ENCODE data around the gene PARP8.

DNA sequence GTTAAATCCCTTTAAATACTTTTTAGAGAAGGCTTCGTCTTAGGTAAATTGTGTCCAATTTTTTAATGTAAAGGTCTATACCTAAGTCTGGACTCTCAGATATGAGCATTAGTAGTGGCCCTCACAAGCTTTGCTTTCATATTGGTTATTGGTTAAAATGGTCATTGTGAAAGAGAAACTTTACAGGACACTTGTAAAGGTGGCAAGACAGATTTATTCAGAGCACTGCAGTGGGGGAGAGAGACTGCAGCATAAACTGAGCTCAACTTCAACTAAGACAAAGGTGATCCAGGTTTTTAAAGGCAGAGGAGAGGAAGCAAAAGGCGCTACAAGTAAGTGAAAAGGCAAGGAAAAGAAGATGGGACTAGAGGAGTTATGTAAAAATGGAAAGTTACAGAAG lies 157.7 kb downstream of the PARP8 start:
- TF ChIP-seq POLR2AphosphoS5 (IDR thresholded peaks at IDR 0.05) (no peak), POLR2A (IDR thresholded peaks at IDR 0.05) (no peak), EP300 (IDR thresholded peaks at IDR 0.05; ENCODE audit: low read depth) (no peak)
- TF ChIP-seq, protein P1, sequence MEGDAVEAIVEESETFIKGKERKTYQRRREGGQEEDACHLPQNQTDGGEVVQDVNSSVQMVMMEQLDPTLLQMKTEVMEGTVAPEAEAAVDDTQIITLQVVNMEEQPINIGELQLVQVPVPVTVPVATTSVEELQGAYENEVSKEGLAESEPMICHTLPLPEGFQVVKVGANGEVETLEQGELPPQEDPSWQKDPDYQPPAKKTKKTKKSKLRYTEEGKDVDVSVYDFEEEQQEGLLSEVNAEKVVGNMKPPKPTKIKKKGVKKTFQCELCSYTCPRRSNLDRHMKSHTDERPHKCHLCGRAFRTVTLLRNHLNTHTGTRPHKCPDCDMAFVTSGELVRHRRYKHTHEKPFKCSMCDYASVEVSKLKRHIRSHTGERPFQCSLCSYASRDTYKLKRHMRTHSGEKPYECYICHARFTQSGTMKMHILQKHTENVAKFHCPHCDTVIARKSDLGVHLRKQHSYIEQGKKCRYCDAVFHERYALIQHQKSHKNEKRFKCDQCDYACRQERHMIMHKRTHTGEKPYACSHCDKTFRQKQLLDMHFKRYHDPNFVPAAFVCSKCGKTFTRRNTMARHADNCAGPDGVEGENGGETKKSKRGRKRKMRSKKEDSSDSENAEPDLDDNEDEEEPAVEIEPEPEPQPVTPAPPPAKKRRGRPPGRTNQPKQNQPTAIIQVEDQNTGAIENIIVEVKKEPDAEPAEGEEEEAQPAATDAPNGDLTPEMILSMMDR (IDR thresholded peaks at IDR 0.05): no peak
